ENCODE measurements around the gene CCR3.

The CCR3 gene

GRCh38 chr3:46208167-46208704 lies 34.0 kb upstream of the CCR3 start, which contains the start of gene CCR1:
Gene CCR1 (minus strand): TSS chr3:46208313. CDS start chr3:46204313, 4,000 bp downstream.
- H3K36me3 ChIP-seq (ENCODE audit: control insufficient read depth, insufficient read depth, low read length) = no peaks in the 10 kb centered on the region
- no peak within 1 kb of the TSS for H3K27ac ChIP-seq (ENCODE audit: low read depth, low read length)
- no peaks in the 10 kb centered on the region for H3K4me1 ChIP-seq (ENCODE audit: control insufficient read depth, insufficient read depth, low read length)
- H3K9ac ChIP-seq (ENCODE audit: low read length) = no peak within 1 kb of the TSS
- no peak within 1 kb of the TSS for H3K4me3 ChIP-seq (ENCODE audit: low read length)
- H3K27me3 ChIP-seq (ENCODE audit: control insufficient read depth, insufficient read depth, low read length) = no peaks in the 10 kb centered on the region

GRCh38 chr3:46209053-46209452 lies 33.2 kb upstream of the CCR3 start:
- Histone ChIP-seq H3K36me3 (ENCODE audit: control insufficient read depth, insufficient read depth, low read length) (no peaks in the 10 kb centered on the region), H3K4me3 (ENCODE audit: low read length) (no peak overlapping the region), H3K27me3 (ENCODE audit: control insufficient read depth, insufficient read depth, low read length) (no peaks in the 10 kb centered on the region), H3K4me1 (ENCODE audit: control insufficient read depth, insufficient read depth, low read length) (no peaks in the 10 kb centered on the region), H3K9ac (ENCODE audit: low read length) (no peak overlapping the region), H3K27ac (ENCODE audit: low read depth, low read length) (no peak overlapping the region)

- no peaks in the 10 kb centered on the region for H3K4me1 ChIP-seq (ENCODE audit: control insufficient read depth, insufficient read depth, low read length)
- H3K4me3 ChIP-seq (ENCODE audit: low read length) = no peak overlapping the region
- H3K9ac ChIP-seq (ENCODE audit: low read length) = no peak overlapping the region
- no peaks in the 10 kb centered on the region for H3K36me3 ChIP-seq (ENCODE audit: control insufficient read depth, insufficient read depth, low read length)
- no peak overlapping the region for H3K27ac ChIP-seq (ENCODE audit: low read depth, low read length)
- no peaks in the 10 kb centered on the region for H3K27me3 ChIP-seq (ENCODE audit: control insufficient read depth, insufficient read depth, low read length)
Observed at GRCh38 chr3:46209746-46210470, 32.4 kb upstream of the CCR3 start.

- Histone ChIP-seq H3K4me3 (ENCODE audit: low read length) (no peak overlapping the region), H3K4me1 (ENCODE audit: control insufficient read depth, insufficient read depth, low read length) (no peaks in the 10 kb centered on the region), H3K36me3 (ENCODE audit: control insufficient read depth, insufficient read depth, low read length) (no peaks in the 10 kb centered on the region)
Observed at GRCh38 chr3:46212101-46212500, 30.2 kb upstream of the CCR3 start.

GRCh38 chr3:46213201-46213600 lies 29.1 kb upstream of the CCR3 start:
- Histone ChIP-seq H3K36me3 (ENCODE audit: control insufficient read depth, insufficient read depth, low read length) (no peaks in the 10 kb centered on the region), H3K9ac (ENCODE audit: low read length) (no peak overlapping the region), H3K27me3 (ENCODE audit: control insufficient read depth, insufficient read depth, low read length) (no peaks in the 10 kb centered on the region), H3K4me1 (ENCODE audit: control insufficient read depth, insufficient read depth, low read length) (no peaks in the 10 kb centered on the region), H3K4me3 (ENCODE audit: low read length) (no peak overlapping the region), H3K27ac (ENCODE audit: low read depth, low read length) (no peak overlapping the region)

More at GRCh38 chr3:46212101-46212500, 30.2 kb upstream of the CCR3 start:
- no peak overlapping the region for H3K9ac ChIP-seq (ENCODE audit: low read length)
- no peak overlapping the region for H3K27ac ChIP-seq (ENCODE audit: low read depth, low read length)
- no peaks in the 10 kb centered on the region for H3K27me3 ChIP-seq (ENCODE audit: control insufficient read depth, insufficient read depth, low read length)

- Histone ChIP-seq H3K27me3 (ENCODE audit: control insufficient read depth, insufficient read depth, low read length) (no peaks in the 10 kb centered on the region), H3K27ac (ENCODE audit: low read depth, low read length) (no peak overlapping the region), H3K36me3 (ENCODE audit: control insufficient read depth, insufficient read depth, low read length) (no peaks in the 10 kb centered on the region), H3K9ac (ENCODE audit: low read length) (no peak overlapping the region), H3K4me1 (ENCODE audit: control insufficient read depth, insufficient read depth, low read length) (no peaks in the 10 kb centered on the region), H3K4me3 (ENCODE audit: low read length) (no peak overlapping the region)
Observed at GRCh38 chr3:46214751-46215352, 27.4 kb upstream of the CCR3 start.

GRCh38 chr3:46215810-46216414 lies 26.3 kb upstream of the CCR3 start:
- H3K27me3 ChIP-seq (ENCODE audit: control insufficient read depth, insufficient read depth, low read length) = no peaks in the 10 kb centered on the region
- no peaks in the 10 kb centered on the region for H3K4me1 ChIP-seq (ENCODE audit: control insufficient read depth, insufficient read depth, low read length)
- no peak overlapping the region for H3K4me3 ChIP-seq (ENCODE audit: low read length)
- no peak overlapping the region for H3K9ac ChIP-seq (ENCODE audit: low read length)
- H3K27ac ChIP-seq (ENCODE audit: low read depth, low read length) = no peak overlapping the region
- no peaks in the 10 kb centered on the region for H3K36me3 ChIP-seq (ENCODE audit: control insufficient read depth, insufficient read depth, low read length)

- Histone ChIP-seq H3K4me1 (ENCODE audit: control insufficient read depth, insufficient read depth, low read length) (no peaks in the 10 kb centered on the region), H3K4me3 (ENCODE audit: low read length) (no peak overlapping the region), H3K36me3 (ENCODE audit: control insufficient read depth, insufficient read depth, low read length) (no peaks in the 10 kb centered on the region), H3K27me3 (ENCODE audit: control insufficient read depth, insufficient read depth, low read length) (no peaks in the 10 kb centered on the region), H3K9ac (ENCODE audit: low read length) (no peak overlapping the region), H3K27ac (ENCODE audit: low read depth, low read length) (no peak overlapping the region)
Observed at GRCh38 chr3:46218196-46218709, 24.0 kb upstream of the CCR3 start.

- Histone ChIP-seq H3K9ac (ENCODE audit: low read length) (no peak overlapping the region), H3K27me3 (ENCODE audit: control insufficient read depth, insufficient read depth, low read length) (no peaks in the 10 kb centered on the region), H3K4me3 (ENCODE audit: low read length) (no peak overlapping the region), H3K36me3 (ENCODE audit: control insufficient read depth, insufficient read depth, low read length) (no peaks in the 10 kb centered on the region), H3K27ac (ENCODE audit: low read depth, low read length) (no peak overlapping the region), H3K4me1 (ENCODE audit: control insufficient read depth, insufficient read depth, low read length) (no peaks in the 10 kb centered on the region)
Observed at GRCh38 chr3:46221391-46221790, 20.9 kb upstream of the CCR3 start.

- Histone ChIP-seq H3K4me3 (ENCODE audit: low read length) (no peak overlapping the region), H3K27me3 (ENCODE audit: control insufficient read depth, insufficient read depth, low read length) (no peaks in the 10 kb centered on the region), H3K27ac (ENCODE audit: low read depth, low read length) (no peak overlapping the region), H3K4me1 (ENCODE audit: control insufficient read depth, insufficient read depth, low read length) (no peaks in the 10 kb centered on the region), H3K36me3 (ENCODE audit: control insufficient read depth, insufficient read depth, low read length) (no peaks in the 10 kb centered on the region), H3K9ac (ENCODE audit: low read length) (no peak overlapping the region)
Observed at GRCh38 chr3:46221938-46222337, 20.3 kb upstream of the CCR3 start.

- Histone ChIP-seq H3K27me3 (ENCODE audit: control insufficient read depth, insufficient read depth, low read length) (no peaks in the 10 kb centered on the region), H3K4me1 (ENCODE audit: control insufficient read depth, insufficient read depth, low read length) (no peaks in the 10 kb centered on the region), H3K36me3 (ENCODE audit: control insufficient read depth, insufficient read depth, low read length) (no peaks in the 10 kb centered on the region), H3K9ac (ENCODE audit: low read length) (no peak overlapping the region), H3K4me3 (ENCODE audit: low read length) (no peak overlapping the region), H3K27ac (ENCODE audit: low read depth, low read length) (no peak overlapping the region)
Observed at GRCh38 chr3:46222435-46223161, 19.7 kb upstream of the CCR3 start.
